AG09319 (cell line): ENCODE measurements around the gene AANAT.

ENCODE experiments used
- DNase-seq: peaks from one replicate; pipeline ENCODE4 v3.0.0-alpha.2; 2010; ENCODE audit warnings: low read depth; ENCODE audit errors: extremely low read depth
- CTCF ChIP-seq: IDR thresholded peaks from 2 replicates; pipeline ENCODE4 v1.5.1; 2011; ENCODE audit warnings: low read depth, mild to moderate bottlenecking, inconsistent platforms, low read length, moderate library complexity

AANAT gene

GRCh38 chr17:76492123-76492988, 25.0 kb downstream of the AANAT start:
- TF ChIP-seq CTCF: no peak

GRCh38 chr17:76492989-76493501, 25.6 kb downstream of the AANAT start:
- no peak for DNase-seq
- no peak for TF ChIP-seq CTCF

More at GRCh38 chr17:76492123-76492988, 25.0 kb downstream of the AANAT start:
- no peak for DNase-seq

- no peak for TF ChIP-seq CTCF
- no peak for DNase-seq
Measured at GRCh38 chr17:76493505-76494167, 26.2 kb downstream of the AANAT start.

- DNase-seq: no peak
- no peak for TF ChIP-seq CTCF
Measured at GRCh38 chr17:76495663-76496400, 28.4 kb downstream of the AANAT start.

- TF ChIP-seq CTCF: no peak
- DNase-seq: no peak
Measured at GRCh38 chr17:76496464-76496863, 29.1 kb downstream of the AANAT start.

GRCh38 chr17:76497699-76497978, 30.2 kb downstream of the AANAT start:
- TF ChIP-seq CTCF: no peak
- no peak for DNase-seq
